K562 (cell line): Measurements from ENCODE around the gene WDR64. TPM values are rescaled to one million over a fixed set of nuclear protein-coding genes. Genes with fewer than 3 reads are reported as not detected.

Experiments
- CBX5 ChIP-seq: IDR thresholded peaks from 2 replicates; pipeline ENCODE4 v1.6.1; 2014; ENCODE audit warnings: low read depth, borderline replicate concordance
- STAT5B ChIP-seq: fragments of 250-450 bp; sonication (Bioruptor Pico); IDR thresholded peaks from 2 replicates; pipeline ENCODE4 v1.8.0; 2021; ENCODE audit warnings: mild to moderate bottlenecking, inconsistent platforms
- ZNF263 ChIP-seq: sonication (generic); formaldehyde crosslinking; IDR thresholded peaks from 2 replicates; pipeline ENCODE4 v1.8.0; 2022; ENCODE audit warnings: mild to moderate bottlenecking, missing genetic modification reagents, borderline replicate concordance
- ZNF589 ChIP-seq: fragments of 200-800 bp; sonication (Bioruptor generic); IDR thresholded peaks from 2 replicates; pipeline ENCODE4 v1.6.1; 2016; ENCODE audit warnings: low read depth, missing genetic modification characterization, missing compliant biosample characterization
- polyA plus RNA-seq, 8 experiments: library from polyadenylated mRNA; depleted of rRNA in 4 of 8; stranded (reverse) in 5 of 8; unstranded in 3 of 8; fragments of >200 nt; fragmentation: Nextera tagmentation in 2 of 8; fragmentation: Illumina TruSeq in 1 of 8; extraction: Ambion mirVana in 2 of 8; extraction: Trizol in 1 of 8; gene quantifications; 2 replicates each; pipeline versions ENCODE4 v1.2.1 to v1.2.3, GENCODE V29; 2011 to 2014; ENCODE audit warnings: inconsistent platforms in 1 of 8, missing spikeins in 1 of 8
- total RNA-seq, 7 experiments: library from RNA; depleted of rRNA in 6 of 7; stranded (reverse); fragments of >200 nt in 6 of 7; fragmentation: Illumina TruSeq in 2 of 7; extraction: Trizol in 2 of 7; gene quantifications; 2 replicates each; pipeline versions ENCODE4 v1.2.1 to v1.2.3, GENCODE V29; 2011 to 2021; ENCODE audit warnings: low replicate concordance in 1 of 7
- TF ChIP-seq, protein P1 (sequence below): fragments of 450-650 bp; IDR thresholded peaks from 2 replicates; pipeline ENCODE4 v1.6.1; 2016; ENCODE audit warnings: low read depth

Gene WDR64
- total and polyA plus RNA-seq, 9 of the 15 experiments (the other 6 are each of a cell fraction or from before 2014, with no cell fraction given): 0.06 to 0.29 (median 0.19) TPM; not detected in 5

DNA sequence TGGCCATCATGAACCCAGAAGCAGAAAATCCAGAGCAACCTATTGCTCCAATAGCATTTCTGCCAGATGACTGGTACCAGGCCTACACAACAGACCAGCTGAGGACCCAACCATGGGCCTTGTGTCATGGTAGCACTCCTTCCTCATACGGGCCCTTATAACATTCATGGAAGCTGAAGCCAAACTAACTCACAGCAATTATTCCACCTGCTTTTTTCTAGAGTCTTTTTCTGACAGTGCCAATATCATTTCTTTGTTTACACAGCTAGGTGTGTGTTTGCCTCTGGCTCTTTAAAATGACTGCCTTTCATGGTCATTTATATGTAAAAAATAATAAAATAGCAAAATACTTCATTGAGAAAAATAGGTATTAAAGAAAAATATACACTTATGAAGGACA is 3.9 kb upstream of the WDR64 start (continued):
- TF ChIP-seq, protein P1, sequence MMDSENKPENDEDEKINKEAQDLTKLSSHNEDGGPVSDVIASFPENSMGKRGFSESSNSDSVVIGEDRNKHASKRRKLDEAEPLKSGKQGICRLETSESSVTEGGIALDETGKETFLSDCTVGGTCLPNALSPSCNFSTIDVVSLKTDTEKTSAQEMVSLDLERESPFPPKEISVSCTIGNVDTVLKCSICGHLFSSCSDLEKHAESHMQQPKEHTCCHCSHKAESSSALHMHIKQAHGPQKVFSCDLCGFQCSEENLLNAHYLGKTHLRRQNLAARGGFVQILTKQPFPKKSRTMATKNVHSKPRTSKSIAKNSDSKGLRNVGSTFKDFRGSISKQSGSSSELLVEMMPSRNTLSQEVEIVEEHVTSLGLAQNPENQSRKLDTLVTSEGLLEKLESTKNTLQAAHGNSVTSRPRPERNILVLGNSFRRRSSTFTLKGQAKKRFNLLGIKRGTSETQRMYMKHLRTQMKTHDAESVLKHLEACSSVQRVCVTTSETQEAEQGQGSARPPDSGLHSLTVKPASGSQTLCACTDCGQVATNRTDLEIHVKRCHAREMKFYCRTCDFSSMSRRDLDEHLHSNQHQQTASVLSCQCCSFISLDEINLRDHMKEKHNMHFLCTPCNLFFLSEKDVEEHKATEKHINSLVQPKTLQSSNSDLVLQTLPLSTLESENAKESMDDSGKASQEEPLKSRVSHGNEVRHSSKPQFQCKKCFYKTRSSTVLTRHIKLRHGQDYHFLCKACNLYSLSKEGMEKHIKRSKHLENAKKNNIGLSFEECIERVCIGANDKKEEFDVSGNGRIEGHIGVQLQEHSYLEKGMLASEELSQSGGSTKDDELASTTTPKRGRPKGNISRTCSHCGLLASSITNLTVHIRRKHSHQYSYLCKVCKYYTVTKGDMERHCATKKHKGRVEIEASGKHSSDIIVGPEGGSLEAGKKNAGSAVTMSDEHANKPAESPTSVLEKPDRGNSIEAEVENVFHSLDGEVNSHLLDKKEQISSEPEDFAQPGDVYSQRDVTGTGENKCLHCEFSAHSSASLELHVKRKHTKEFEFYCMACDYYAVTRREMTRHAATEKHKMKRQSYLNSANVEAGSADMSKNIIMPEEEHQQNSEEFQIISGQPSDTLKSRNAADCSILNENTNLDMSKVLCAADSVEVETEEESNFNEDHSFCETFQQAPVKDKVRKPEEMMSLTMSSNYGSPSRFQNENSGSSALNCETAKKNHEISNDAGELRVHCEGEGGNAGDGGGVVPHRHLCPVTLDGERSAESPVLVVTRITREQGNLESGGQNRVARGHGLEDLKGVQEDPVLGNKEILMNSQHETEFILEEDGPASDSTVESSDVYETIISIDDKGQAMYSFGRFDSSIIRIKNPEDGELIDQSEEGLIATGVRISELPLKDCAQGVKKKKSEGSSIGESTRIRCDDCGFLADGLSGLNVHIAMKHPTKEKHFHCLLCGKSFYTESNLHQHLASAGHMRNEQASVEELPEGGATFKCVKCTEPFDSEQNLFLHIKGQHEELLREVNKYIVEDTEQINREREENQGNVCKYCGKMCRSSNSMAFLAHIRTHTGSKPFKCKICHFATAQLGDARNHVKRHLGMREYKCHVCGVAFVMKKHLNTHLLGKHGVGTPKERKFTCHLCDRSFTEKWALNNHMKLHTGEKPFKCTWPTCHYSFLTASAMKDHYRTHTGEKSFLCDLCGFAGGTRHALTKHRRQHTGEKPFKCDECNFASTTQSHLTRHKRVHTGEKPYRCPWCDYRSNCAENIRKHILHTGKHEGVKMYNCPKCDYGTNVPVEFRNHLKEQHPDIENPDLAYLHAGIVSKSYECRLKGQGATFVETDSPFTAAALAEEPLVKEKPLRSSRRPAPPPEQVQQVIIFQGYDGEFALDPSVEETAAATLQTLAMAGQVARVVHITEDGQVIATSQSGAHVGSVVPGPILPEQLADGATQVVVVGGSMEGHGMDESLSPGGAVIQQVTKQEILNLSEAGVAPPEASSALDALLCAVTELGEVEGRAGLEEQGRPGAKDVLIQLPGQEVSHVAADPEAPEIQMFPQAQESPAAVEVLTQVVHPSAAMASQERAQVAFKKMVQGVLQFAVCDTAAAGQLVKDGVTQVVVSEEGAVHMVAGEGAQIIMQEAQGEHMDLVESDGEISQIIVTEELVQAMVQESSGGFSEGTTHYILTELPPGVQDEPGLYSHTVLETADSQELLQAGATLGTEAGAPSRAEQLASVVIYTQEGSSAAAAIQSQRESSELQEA: no peak
- TF ChIP-seq ZNF263 (CRISPR knock-in tag) (no peak), ZNF589 (CRISPR knock-in tag) (no peak), CBX5 (no peak), STAT5B (CRISPR knock-in tag) (no peak)
